CD4-positive, alpha-beta memory T cell (primary cell): ENCODE data around the gene RAD18. TPM values are rescaled to one million over a fixed set of nuclear protein-coding genes. Genes with fewer than 3 reads are reported as not detected.

ENCODE experiments used
- CTCF ChIA-PET: fragments of 350-600 bp; sonication (Branson Sonifier 250); formaldehyde crosslinking; loops from one replicate; lab custom pipeline; 2021; ENCODE audit warnings: inconsistent platforms; ENCODE audit not compliant: partially characterized antibody; lab: Charles Lee
- POLR2A ChIA-PET: fragments of 350-600 bp; sonication (Branson Sonifier 250); formaldehyde crosslinking; loops from one replicate; lab custom pipeline; 2021; ENCODE audit not compliant: partially characterized antibody; lab: Charles Lee
- DNase-seq, 5 donors: peaks; one replicate each; pipeline versions ENCODE4 v3.0.0 to v3.0.0-alpha.2; 2020 to 2022; ENCODE audit warnings: mixed read lengths in 1 of 5
- H3K27ac ChIP-seq: one replicate; pipeline ENCODE4 v1.7.0; 2013; ENCODE audit warnings: low read depth, low read length
- H3K27me3 ChIP-seq: 2 replicates; pipeline ENCODE4 v1.7.0; 2013; ENCODE audit warnings: mild to moderate bottlenecking, low read length, moderate library complexity; ENCODE audit not compliant: insufficient read depth
- H3K36me3 ChIP-seq: 2 replicates; pipeline ENCODE4 v1.7.0; 2013; ENCODE audit warnings: mild to moderate bottlenecking, low read length, moderate library complexity; ENCODE audit not compliant: insufficient read depth
- H3K4me1 ChIP-seq: 2 replicates; pipeline ENCODE4 v1.7.0; 2013; ENCODE audit warnings: mild to moderate bottlenecking, low read length, moderate library complexity; ENCODE audit not compliant: insufficient read depth
- H3K4me3 ChIP-seq, 2 donors: one replicate each; pipeline ENCODE4 v1.7.0; 2013; ENCODE audit warnings: low read length in 2 of 2, mild to moderate bottlenecking in 1 of 2
- H3K9me3 ChIP-seq, 2 donors: one replicate each; pipeline ENCODE4 v1.7.0; 2013; ENCODE audit warnings: low read length in 2 of 2, control low read depth in 1 of 2; ENCODE audit not compliant: control insufficient read depth in 1 of 2
- H3K27ac Mint-ChIP-seq, 7 donors: one replicate each; pipeline ENCODE4 v1.8.0; 2020 to 2021; ENCODE audit warnings: mixed read lengths in 7 of 7, mild to moderate bottlenecking in 6 of 7, inconsistent platforms in 3 of 7, moderate library complexity in 3 of 7
- H3K27me3 Mint-ChIP-seq, 2 donors: one replicate each; pipeline ENCODE4 v1.8.0; 2020 to 2021; ENCODE audit warnings: mixed read lengths in 2 of 2
- H3K36me3 Mint-ChIP-seq, 2 donors: one replicate each; pipeline ENCODE4 v1.8.0; 2020 to 2021; ENCODE audit warnings: mixed read lengths in 2 of 2, inconsistent platforms in 1 of 2, mild to moderate bottlenecking in 1 of 2
- H3K4me1 Mint-ChIP-seq, 4 donors: one replicate each; pipeline ENCODE4 v1.8.0; 2020 to 2021; ENCODE audit warnings: mixed read lengths in 4 of 4, mild to moderate bottlenecking in 1 of 4
- H3K4me3 Mint-ChIP-seq, 8 donors: one replicate each; pipeline ENCODE4 v1.8.0; 2020 to 2021; ENCODE audit warnings: mixed read lengths in 8 of 8, mild to moderate bottlenecking in 7 of 8, moderate library complexity in 6 of 8, inconsistent platforms in 3 of 8
- H3K9me3 Mint-ChIP-seq, 8 donors: one replicate each; pipeline ENCODE4 v1.8.0; 2020 to 2021; ENCODE audit warnings: mixed read lengths in 8 of 8, mild to moderate bottlenecking in 5 of 8, inconsistent platforms in 3 of 8, moderate library complexity in 1 of 8
- intact Hi-C: fragments of 100-400 bp; cut with micrococcal nuclease; formaldehyde crosslinking; loops from one replicate; pipeline ENCODE4 v1.15.1; 2023
- polyA plus RNA-seq, 2 donors: library from polyadenylated mRNA; unstranded; fragments of 300-500 nt; fragmentation: Illumina TruSeq; gene quantifications; one replicate each; pipeline ENCODE4 v1.2.3, GENCODE V29; 2021
- total RNA-seq, 2 experiments: library from RNA; stranded (reverse); gene quantifications; one replicate each; pipeline ENCODE4 v1.2.3, GENCODE V29; 2021

The RAD18 gene
- total and polyA plus RNA-seq, 4 experiments from 2014 or later: 11.9 to 17.6 (median 15.7) TPM

- no peak for DNase-seq
- no peak overlapping the region for H3K27ac Mint-ChIP-seq
- no peaks in the 10 kb centered on the region for H3K36me3 ChIP-seq
- POLR2A ChIA-PET: no interaction called here
- H3K36me3 Mint-ChIP-seq: peaks cover 0 to 5% of the 10 kb centered on the region in 2 donors
- no peak overlapping the region for H3K27ac ChIP-seq
- intact Hi-C loops: no loop called here
- no peak overlapping the region for H3K4me3 Mint-ChIP-seq
- no peaks in the 10 kb centered on the region for H3K4me1 ChIP-seq
- CTCF ChIA-PET: no interaction called here
- no peak overlapping the region for H3K4me3 ChIP-seq
- H3K9me3 Mint-ChIP-seq: peaks cover 0 to 5% (median 0%) of the 10 kb centered on the region in 8 donors
- no peaks in the 10 kb centered on the region for H3K27me3 ChIP-seq
- no peaks in the 10 kb centered on the region for H3K27me3 Mint-ChIP-seq
- no peaks in the 10 kb centered on the region for H3K9me3 ChIP-seq
- no peaks in the 10 kb centered on the region for H3K4me1 Mint-ChIP-seq
Observed at GRCh38 chr3:8869613-8870012, 93.7 kb downstream of the RAD18 start.

GRCh38 chr3:8868996-8869395 lies 94.3 kb downstream of the RAD18 start:
- Histone ChIP-seq H3K4me1 (no peaks in the 10 kb centered on the region), H3K9me3 (no peaks in the 10 kb centered on the region), H3K36me3 (no peaks in the 10 kb centered on the region), H3K27ac (no peak overlapping the region), H3K27me3 (no peaks in the 10 kb centered on the region), H3K4me3 (no peak overlapping the region)
- H3K27me3 Mint-ChIP-seq: no peaks in the 10 kb centered on the region
- ChIA-PET POLR2A (no interaction called here), CTCF (no interaction called here)
- H3K4me1 Mint-ChIP-seq: no peaks in the 10 kb centered on the region
- no peak overlapping the region for H3K4me3 Mint-ChIP-seq
- peaks cover 0 to 8% of the 10 kb centered on the region in 2 donors for H3K36me3 Mint-ChIP-seq
- intact Hi-C loops: no loop called here
- peaks cover 0 to 5% (median 0%) of the 10 kb centered on the region in 8 donors for H3K9me3 Mint-ChIP-seq
- no peak for DNase-seq
- no peak overlapping the region for H3K27ac Mint-ChIP-seq

- Mint-ChIP-seq H3K36me3 (peaks cover 0 to 8% of the 10 kb centered on the region in 2 donors), H3K4me3 (no peak overlapping the region), H3K27me3 (no peaks in the 10 kb centered on the region), H3K27ac (no peak overlapping the region), H3K9me3 (peaks cover 0 to 5% (median 0%) of the 10 kb centered on the region in 8 donors), H3K4me1 (no peaks in the 10 kb centered on the region)
- Histone ChIP-seq H3K4me1 (no peaks in the 10 kb centered on the region), H3K4me3 (no peak overlapping the region), H3K27me3 (no peaks in the 10 kb centered on the region), H3K36me3 (no peaks in the 10 kb centered on the region), H3K9me3 (no peaks in the 10 kb centered on the region), H3K27ac (no peak overlapping the region)
- intact Hi-C loops: no loop called here
- ChIA-PET POLR2A (no interaction called here), CTCF (no interaction called here)
- no peak for DNase-seq
Observed at GRCh38 chr3:8867646-8868045, 95.6 kb downstream of the RAD18 start.

GRCh38 chr3:8865697-8866096 lies 97.6 kb downstream of the RAD18 start:
- H3K27ac ChIP-seq: no peak overlapping the region
- intact Hi-C loops: no loop called here
- no peaks in the 10 kb centered on the region for H3K9me3 ChIP-seq
- no peaks in the 10 kb centered on the region for H3K36me3 ChIP-seq
- Mint-ChIP-seq H3K4me1 (no peaks in the 10 kb centered on the region), H3K27me3 (no peaks in the 10 kb centered on the region), H3K36me3 (peaks cover 0 to 5% of the 10 kb centered on the region in 2 donors), H3K27ac (no peak overlapping the region), H3K9me3 (peaks cover 0 to 5% (median 0%) of the 10 kb centered on the region in 8 donors), H3K4me3 (no peak overlapping the region)
- H3K27me3 ChIP-seq: no peaks in the 10 kb centered on the region
- POLR2A ChIA-PET: no interaction called here
- no peak for DNase-seq
- no peaks in the 10 kb centered on the region for H3K4me1 ChIP-seq
- CTCF ChIA-PET: no interaction called here
- no peak overlapping the region for H3K4me3 ChIP-seq

DNA sequence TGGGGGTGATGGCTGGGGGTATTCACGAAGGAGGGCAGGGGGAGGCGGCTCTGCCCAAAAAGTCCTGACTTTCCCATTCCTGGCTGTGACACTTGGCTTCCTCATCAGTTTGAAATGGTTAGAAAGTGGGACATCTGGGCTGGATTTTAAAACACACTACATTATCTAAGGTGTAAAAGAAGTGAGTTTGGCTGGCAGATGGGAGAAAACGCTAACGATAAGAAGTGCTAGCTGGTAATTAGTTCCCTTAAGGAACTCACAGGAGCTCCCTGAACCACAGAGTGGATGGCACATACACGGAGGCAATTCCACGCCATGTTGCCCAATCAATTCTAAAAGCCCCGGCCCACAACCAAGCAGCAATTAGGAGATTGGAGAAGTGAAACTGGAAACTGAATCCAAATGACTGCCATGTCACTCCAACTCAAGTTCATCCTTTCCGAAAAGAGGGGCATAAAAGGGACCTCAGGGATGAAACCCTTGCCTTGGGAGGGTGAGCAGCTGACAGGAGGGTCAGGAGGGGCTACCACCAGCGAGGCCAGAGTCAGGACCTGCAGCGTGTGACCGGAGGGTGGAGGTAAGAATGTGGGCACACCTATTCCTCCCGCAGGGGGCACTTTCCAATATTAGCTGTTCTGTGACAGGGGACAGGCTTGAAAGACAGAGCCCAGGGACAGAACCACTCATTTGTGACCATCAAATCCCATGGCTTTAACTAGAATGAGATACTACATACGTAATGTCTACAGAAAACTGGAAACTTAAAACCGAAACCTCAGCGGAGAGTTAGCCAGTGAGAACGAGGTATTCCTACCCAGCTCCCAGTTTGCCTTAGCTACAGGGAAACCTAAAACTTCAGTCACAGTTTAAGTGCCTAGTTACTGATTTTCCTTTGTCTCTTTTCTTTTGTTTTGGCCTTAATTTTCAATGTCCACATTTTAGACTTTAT lies 98.6 kb downstream of the RAD18 start:
- no peak for DNase-seq
- Mint-ChIP-seq H3K4me1 (no peaks in the 10 kb centered on the region), H3K27me3 (no peaks in the 10 kb centered on the region), H3K36me3 (peaks cover 0 to 5% of the 10 kb centered on the region in 2 donors), H3K9me3 (peaks cover 0 to 3% (median 0%) of the 10 kb centered on the region in 8 donors), H3K27ac (no peak overlapping the region), H3K4me3 (no peak overlapping the region)
- Histone ChIP-seq H3K27ac (no peak overlapping the region), H3K4me3 (no peak overlapping the region), H3K9me3 (no peaks in the 10 kb centered on the region), H3K36me3 (no peaks in the 10 kb centered on the region), H3K27me3 (no peaks in the 10 kb centered on the region), H3K4me1 (no peaks in the 10 kb centered on the region)
- POLR2A ChIA-PET: no interaction called here
- intact Hi-C loops: no loop called here
- CTCF ChIA-PET: no interaction called here

DNA sequence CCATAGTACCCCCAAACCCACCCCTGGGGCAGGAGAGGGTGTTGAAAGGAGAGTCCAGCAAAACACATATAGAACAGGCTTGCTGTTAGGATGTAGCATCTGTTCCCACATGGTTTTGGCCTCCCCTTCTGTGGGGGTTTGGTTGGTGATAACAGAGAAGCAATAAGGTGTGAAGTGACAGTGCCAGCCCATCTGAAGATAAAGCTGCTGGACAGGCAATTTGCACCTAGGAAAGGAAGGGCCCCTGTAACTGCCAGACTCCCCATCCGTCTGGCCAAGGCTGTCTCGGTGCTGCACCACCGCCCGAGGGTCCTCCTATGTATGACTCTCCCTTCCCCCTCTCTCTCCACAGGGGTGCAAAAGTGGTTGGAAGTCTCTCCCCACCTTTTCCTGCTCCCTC lies 99.4 kb downstream of the RAD18 start:
- Mint-ChIP-seq H3K4me1 (no peaks in the 10 kb centered on the region), H3K36me3 (peaks cover 0 to 5% of the 10 kb centered on the region in 2 donors), H3K27ac (no peak overlapping the region), H3K4me3 (no peak overlapping the region), H3K27me3 (no peaks in the 10 kb centered on the region), H3K9me3 (peaks cover 0 to 3% (median 0%) of the 10 kb centered on the region in 8 donors)
- intact Hi-C loops: no loop called here
- Histone ChIP-seq H3K4me3 (no peak overlapping the region), H3K27me3 (no peaks in the 10 kb centered on the region), H3K36me3 (no peaks in the 10 kb centered on the region), H3K9me3 (no peaks in the 10 kb centered on the region), H3K4me1 (no peaks in the 10 kb centered on the region), H3K27ac (no peak overlapping the region)
- ChIA-PET POLR2A (no interaction called here), CTCF (no interaction called here)
- no peak for DNase-seq

DNA sequence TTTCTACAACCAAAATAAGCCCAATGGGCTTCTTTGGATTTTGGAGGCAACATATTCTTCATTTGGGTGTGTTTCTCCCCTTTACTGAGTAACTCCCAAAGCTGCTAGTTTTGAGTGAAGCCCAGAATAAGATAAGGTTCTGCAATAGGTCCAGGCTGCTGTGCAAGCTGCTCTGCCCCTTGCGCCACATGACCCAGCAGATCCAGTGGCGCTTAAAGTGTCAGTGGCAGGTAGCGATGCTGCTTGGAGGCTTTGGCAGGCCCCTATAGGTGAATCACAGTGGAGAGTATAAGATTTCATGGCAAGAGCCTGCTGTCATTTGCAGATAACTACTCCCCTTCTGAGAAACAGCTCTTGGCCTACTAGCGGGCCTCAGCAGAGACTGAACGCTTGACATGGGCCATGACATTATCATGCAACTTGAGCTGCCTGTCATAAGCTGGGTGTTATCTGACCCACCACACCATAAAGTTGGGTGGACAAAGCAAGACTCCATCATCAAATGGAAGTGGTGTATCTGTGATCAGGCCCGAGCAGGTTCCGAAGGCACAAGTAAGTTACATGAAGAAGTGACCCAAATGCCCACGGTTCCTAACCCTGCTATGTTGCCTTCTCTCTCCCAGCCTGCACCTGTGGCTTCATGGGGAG lies 105.4 kb downstream of the RAD18 start:
- no peaks in the 10 kb centered on the region for H3K36me3 ChIP-seq
- H3K27ac ChIP-seq: no peak overlapping the region
- H3K4me3 ChIP-seq: no peak overlapping the region
- DNase-seq: no peak
- no peaks in the 10 kb centered on the region for H3K36me3 Mint-ChIP-seq
- H3K4me3 Mint-ChIP-seq: no peak overlapping the region
- ChIA-PET CTCF (no interaction called here), POLR2A (no interaction called here)
- H3K27ac Mint-ChIP-seq: no peak overlapping the region
- no peaks in the 10 kb centered on the region for H3K4me1 ChIP-seq
- intact Hi-C loops: no loop called here
- no peaks in the 10 kb centered on the region for H3K27me3 ChIP-seq
- H3K9me3 ChIP-seq: no peaks in the 10 kb centered on the region
- H3K27me3 Mint-ChIP-seq: no peaks in the 10 kb centered on the region
- no peaks in the 10 kb centered on the region for H3K4me1 Mint-ChIP-seq
- no peaks in the 10 kb centered on the region for H3K9me3 Mint-ChIP-seq
